Spleen (tissue), 11 donors: Measurements from ENCODE around the gene LRRC8E. TPM values are rescaled to one million over a fixed set of nuclear protein-coding genes. Genes with fewer than 3 reads are reported as not detected.

ENCODE experiments used
- DNase-seq: peaks from one replicate; pipeline ENCODE4 v3.0.0-alpha.2; 2020
- H3K27ac ChIP-seq, 8 donors: fragments of 200-600 bp; sonication (generic) in 7 of 8; 1 replicate in 4 of 8; 2 replicates in 4 of 8; pipeline versions ENCODE4 v1.5.0 to v1.8.0; 2016 to 2021; ENCODE audit warnings: inconsistent platforms in 4 of 8, mild to moderate bottlenecking in 4 of 8, moderate library complexity in 1 of 8
- H3K27me3 ChIP-seq, 7 donors: fragments of 200-600 bp; sonication (generic) in 6 of 7; replicated peaks in 1 of 7; 1 replicate in 4 of 7; 2 replicates in 3 of 7; pipeline versions ENCODE4 v1.5.0 to v1.8.0; 2016 to 2021; ENCODE audit warnings: inconsistent platforms in 3 of 7, mild to moderate bottlenecking in 1 of 7
- H3K36me3 ChIP-seq, 6 donors: fragments of 200-600 bp; sonication (generic) in 5 of 6; 1 replicate in 4 of 6; 2 replicates in 2 of 6; pipeline versions ENCODE4 v1.5.0 to v1.8.0; 2016 to 2021; ENCODE audit warnings: inconsistent platforms in 2 of 6
- H3K4me1 ChIP-seq, 6 donors: fragments of 200-600 bp; sonication (generic) in 5 of 6; 1 replicate in 3 of 6; 2 replicates in 3 of 6; pipeline versions ENCODE4 v1.5.0 to v1.8.0; 2016 to 2021; ENCODE audit warnings: inconsistent platforms in 3 of 6
- H3K4me3 ChIP-seq, 8 donors: fragments of 200-600 bp; sonication (generic) in 7 of 8; 1 replicate in 4 of 8; 2 replicates in 4 of 8; pipeline versions ENCODE4 v1.5.0 to v1.8.0; 2016 to 2021; ENCODE audit warnings: inconsistent platforms in 4 of 8, mild to moderate bottlenecking in 4 of 8, moderate library complexity in 2 of 8
- H3K9me3 ChIP-seq, 8 donors: fragments of 200-600 bp; sonication (generic) in 7 of 8; 1 replicate in 4 of 8; 2 replicates in 4 of 8; pipeline versions ENCODE4 v1.5.0 to v1.8.0; 2016 to 2021; ENCODE audit warnings: inconsistent platforms in 4 of 8
- CTCF ChIP-seq, 11 experiments: fragments of 200-600 bp in 7 of 11; fragments of 450-650 bp in 4 of 11; sonication (generic) in 4 of 11; IDR thresholded peaks in 8 of 11; conservative IDR thresholded peaks in 3 of 11; 1 replicate in 7 of 11; 2 replicates in 4 of 11; pipeline versions ENCODE4 v1.4.0 to v1.8.0; 2016 to 2021; ENCODE audit warnings: antibody characterized with exemption in 11 of 11, inconsistent platforms in 4 of 11, mild to moderate bottlenecking in 1 of 11
- POLR2A ChIP-seq, 3 donors: fragments of 450-650 bp; IDR thresholded peaks; one replicate each; pipeline ENCODE4 v1.5.1; 2017; ENCODE audit warnings: antibody characterized with exemption in 3 of 3, mild to moderate bottlenecking in 1 of 3
- POLR2AphosphoS5 ChIP-seq, 3 donors: sonication (generic); formaldehyde crosslinking; IDR thresholded peaks; one replicate each; pipeline ENCODE4 v1.5.1; 2017; ENCODE audit warnings: antibody characterized with exemption in 3 of 3
- WGBS, 5 donors: extraction: QIAGEN DNeasy Blood & Tissue Kit in 3 of 5; methylation state at CpG; one replicate each; pipeline versions ENCODE4 v1.1.5 to v1.1.7; 2013 to 2018; 5-methylcytosine and 5-hydroxymethylcytosine counted together
- intact Hi-C: fragments of 100-400 bp; cut with DNase I; formaldehyde crosslinking; loops from one replicate; pipeline ENCODE4 v1.15.0; 2023; ENCODE audit warnings: low total_unique reads
- polyA plus RNA-seq, 3 donors: library from polyadenylated mRNA; stranded (reverse); fragments of 200-250 nt; gene quantifications; one replicate each; pipeline ENCODE4 v1.2.1, GENCODE V29; 2013
- total RNA-seq, 7 donors: library from RNA; depleted of rRNA in 3 of 7; stranded (reverse); fragments of >200 nt in 3 of 7; fragmentation: NEBNext Ultra II Directional in 4 of 7; extraction: Animal tissue kit (Norgen Biotek cat#: 25700) in 4 of 7; gene quantifications; one replicate each; pipeline versions ENCODE4 v1.1.0 to v1.2.1, GENCODE V29; 2016 to 2021
- donor health status: healthy with polysubstance abuse.
- donor health status: DM: no; HTN: no; CAD: no; lungs with moderate emphysema.
- donor health status: DM: no; HTN: no; CAD: no.
- donor health status: Bipolar disorder and iron deficiency.
- donor health status: healthy.
- donor health status: DM: no; HTN: no; CAD: no.
- donor health status: DM: yes; HTN: yes; CAD: no.

Gene LRRC8E
- total and polyA plus RNA-seq, 10 donors: 0.08 to 0.37 TPM; not detected in 8

GRCh38 chr19:7845390-7846154, 42.7 kb upstream of the LRRC8E start:
- H3K4me3 ChIP-seq: no peak overlapping the region
- intact Hi-C loops: no loop called here
- no peaks in the 10 kb centered on the region for H3K9me3 ChIP-seq
- H3K27ac ChIP-seq: no peak overlapping the region
- TF ChIP-seq CTCF (IDR thresholded peaks at IDR 0.05 in 8 of 11, conservative IDR thresholded peaks at IDR 0.05 in 3 of 11) (no peak), POLR2A (IDR thresholded peaks at IDR 0.05) (no peak), POLR2AphosphoS5 (IDR thresholded peaks at IDR 0.05) (no peak)
- H3K27me3 ChIP-seq: no peaks in the 10 kb centered on the region
- DNase-seq: no peak
- 82 to 87% (median 85%) methylated on average over 8 to 20 of the region's 20 CpGs for WGBS, 5 donors
- peaks cover 0 to 9% (median 0%) of the 10 kb centered on the region in 6 donors for H3K4me1 ChIP-seq
- H3K36me3 ChIP-seq: peaks cover 0 to 28% (median 0%) of the 10 kb centered on the region in 6 donors

- intact Hi-C loops: no loop called here
- Histone ChIP-seq H3K4me1 (peaks cover 0 to 9% (median 0%) of the 10 kb centered on the region in 6 donors), H3K27me3 (no peaks in the 10 kb centered on the region), H3K27ac (no peak overlapping the region), H3K4me3 (no peak overlapping the region), H3K36me3 (peaks cover 0 to 34% (median 0%) of the 10 kb centered on the region in 6 donors), H3K9me3 (no peaks in the 10 kb centered on the region)
- TF ChIP-seq POLR2A (IDR thresholded peaks at IDR 0.05) (no peak), POLR2AphosphoS5 (IDR thresholded peaks at IDR 0.05) (no peak), CTCF (IDR thresholded peaks at IDR 0.05 in 8 of 11, conservative IDR thresholded peaks at IDR 0.05 in 3 of 11) (no peak)
- WGBS, 5 donors: 54 to 84% (median 82%) methylated on average over 9 to 19 of the region's 19 CpGs
- DNase-seq: no peak
These were observed 42.1 kb upstream of the LRRC8E start for GRCh38 chr19:7846155-7846646.

- H3K4me3 ChIP-seq: no peak overlapping the region
- no peaks in the 10 kb centered on the region for H3K9me3 ChIP-seq
- WGBS, 5 donors: 86 to 96% (median 93%) methylated on average over 22 to 23 of the region's 23 CpGs
- no peaks in the 10 kb centered on the region for H3K27me3 ChIP-seq
- DNase-seq: no peak
- H3K27ac ChIP-seq: no peak overlapping the region
- no peak for TF ChIP-seq POLR2A (IDR thresholded peaks at IDR 0.05)
- no peak for TF ChIP-seq CTCF (IDR thresholded peaks at IDR 0.05 in 8 of 11, conservative IDR thresholded peaks at IDR 0.05 in 3 of 11)
- TF ChIP-seq POLR2AphosphoS5 (IDR thresholded peaks at IDR 0.05): no peak
- intact Hi-C loops: no loop called here
- peaks cover 0 to 40% (median 0%) of the 10 kb centered on the region in 6 donors for H3K36me3 ChIP-seq
- H3K4me1 ChIP-seq: peaks cover 0 to 10% (median 0%) of the 10 kb centered on the region in 6 donors
These were observed 40.6 kb upstream of the LRRC8E start for GRCh38 chr19:7847664-7848063.

- H3K36me3 ChIP-seq: peaks cover 0 to 40% (median 0%) of the 10 kb centered on the region in 6 donors
- no peaks in the 10 kb centered on the region for H3K27me3 ChIP-seq
- intact Hi-C loops: no loop called here
- no peak overlapping the region for H3K27ac ChIP-seq
- no peak for TF ChIP-seq POLR2A (IDR thresholded peaks at IDR 0.05)
- TF ChIP-seq CTCF (IDR thresholded peaks at IDR 0.05 in 8 of 11, conservative IDR thresholded peaks at IDR 0.05 in 3 of 11): no peak
- peak in 1 of 3 donors; percentile 4 for TF ChIP-seq POLR2AphosphoS5 (IDR thresholded peaks at IDR 0.05)
- no peak for DNase-seq
- H3K9me3 ChIP-seq: no peaks in the 10 kb centered on the region
- peaks cover 4 to 22% (median 9%) of the 10 kb centered on the region in 6 donors for H3K4me1 ChIP-seq
- H3K4me3 ChIP-seq: no peak overlapping the region
- WGBS, 5 donors: 90 to 97% (median 90%) methylated on average over 28 to 34 of the region's 34 CpGs
These were observed 39.4 kb upstream of the LRRC8E start for GRCh38 chr19:7848779-7849457.
